HL-60 (cell line): ENCODE results near the gene PPP1R3C.

Source experiments
- CTCF ChIP-seq: IDR thresholded peaks from one replicate; pipeline ENCODE4 v1.5.1; 2011; ENCODE audit warnings: low read length, control low read depth, inconsistent platforms; ENCODE audit not compliant: insufficient read depth
- POLR2AphosphoS5 ChIP-seq: IDR thresholded peaks from 2 replicates; pipeline ENCODE4 v1.6.1; 2012; ENCODE audit warnings: low read depth
- REST ChIP-seq: IDR thresholded peaks from 2 replicates; pipeline ENCODE4 v1.6.1; 2012; ENCODE audit warnings: low read depth; ENCODE audit not compliant: insufficient replicate concordance
- SPI1 ChIP-seq: IDR thresholded peaks from 2 replicates; pipeline ENCODE4 v1.6.1; 2012; ENCODE audit warnings: low read depth, mild to moderate bottlenecking, borderline replicate concordance

GRCh38 chr10:91603931-91604331 lies 28.9 kb downstream of the PPP1R3C start:
- TF ChIP-seq CTCF (no peak), POLR2AphosphoS5 (no peak), SPI1 (no peak), REST (no peak)
